HFF-Myc (cell line): ENCODE results near the gene TFDP2.
"Not testable (repeated sequence)": the region's sequence is repeated elsewhere in the genome, so short reads cannot be mapped to it uniquely, and the experiment has no call there.

Experiments
- DNase-seq: peaks from one replicate; pipeline ENCODE4 v3.0.0-alpha.2; 2011; ENCODE audit warnings: low read depth; ENCODE audit errors: extremely low read depth
- H3K4me3 ChIP-seq: replicated peaks from 2 replicates; pipeline ENCODE4 v1.5.1; 2011; ENCODE audit warnings: low read depth, mild to moderate bottlenecking, control low read depth, low read length
- TF ChIP-seq, protein P1 (sequence below): IDR thresholded peaks from 2 replicates; pipeline ENCODE4 v1.5.1; 2012; ENCODE audit warnings: mild to moderate bottlenecking, low read depth, low read length, control low read depth; ENCODE audit errors: missing control alignments

TFDP2 gene

DNA sequence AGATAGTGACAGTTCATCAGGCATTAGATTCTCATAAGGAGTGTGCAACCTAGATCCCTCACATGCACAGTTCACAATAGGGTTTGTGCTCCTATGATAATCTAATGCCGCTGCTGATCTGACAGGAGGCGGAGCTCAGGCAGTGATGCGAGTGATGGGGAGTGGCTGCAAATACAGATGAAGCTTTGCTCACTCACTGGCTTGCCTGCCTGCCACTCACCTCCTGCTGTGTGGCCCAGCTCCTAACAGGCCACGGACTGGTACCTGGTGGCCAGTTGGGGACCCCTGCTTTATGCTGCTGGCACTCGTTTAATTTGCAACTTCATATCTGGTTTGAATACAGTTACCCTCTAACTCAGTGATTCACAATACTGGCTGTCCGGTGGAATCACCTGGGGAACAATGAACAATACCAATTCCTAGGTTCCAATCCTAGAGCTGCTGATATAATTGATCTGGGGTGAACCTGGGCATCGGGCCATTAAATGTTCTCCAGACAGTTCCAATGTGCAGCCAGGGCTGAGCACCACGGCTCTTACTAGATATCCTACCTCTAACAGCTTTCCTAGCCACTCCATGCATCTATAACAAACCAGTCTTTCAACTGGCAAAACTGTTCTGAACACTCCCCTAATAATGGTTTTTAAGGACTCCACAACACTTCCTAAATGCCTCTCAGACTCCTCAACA lies 141.5 kb downstream of the TFDP2 start:
- no peak for DNase-seq
- TF ChIP-seq, protein P1, sequence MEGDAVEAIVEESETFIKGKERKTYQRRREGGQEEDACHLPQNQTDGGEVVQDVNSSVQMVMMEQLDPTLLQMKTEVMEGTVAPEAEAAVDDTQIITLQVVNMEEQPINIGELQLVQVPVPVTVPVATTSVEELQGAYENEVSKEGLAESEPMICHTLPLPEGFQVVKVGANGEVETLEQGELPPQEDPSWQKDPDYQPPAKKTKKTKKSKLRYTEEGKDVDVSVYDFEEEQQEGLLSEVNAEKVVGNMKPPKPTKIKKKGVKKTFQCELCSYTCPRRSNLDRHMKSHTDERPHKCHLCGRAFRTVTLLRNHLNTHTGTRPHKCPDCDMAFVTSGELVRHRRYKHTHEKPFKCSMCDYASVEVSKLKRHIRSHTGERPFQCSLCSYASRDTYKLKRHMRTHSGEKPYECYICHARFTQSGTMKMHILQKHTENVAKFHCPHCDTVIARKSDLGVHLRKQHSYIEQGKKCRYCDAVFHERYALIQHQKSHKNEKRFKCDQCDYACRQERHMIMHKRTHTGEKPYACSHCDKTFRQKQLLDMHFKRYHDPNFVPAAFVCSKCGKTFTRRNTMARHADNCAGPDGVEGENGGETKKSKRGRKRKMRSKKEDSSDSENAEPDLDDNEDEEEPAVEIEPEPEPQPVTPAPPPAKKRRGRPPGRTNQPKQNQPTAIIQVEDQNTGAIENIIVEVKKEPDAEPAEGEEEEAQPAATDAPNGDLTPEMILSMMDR: no peak
- no peak overlapping the region for H3K4me3 ChIP-seq

DNA sequence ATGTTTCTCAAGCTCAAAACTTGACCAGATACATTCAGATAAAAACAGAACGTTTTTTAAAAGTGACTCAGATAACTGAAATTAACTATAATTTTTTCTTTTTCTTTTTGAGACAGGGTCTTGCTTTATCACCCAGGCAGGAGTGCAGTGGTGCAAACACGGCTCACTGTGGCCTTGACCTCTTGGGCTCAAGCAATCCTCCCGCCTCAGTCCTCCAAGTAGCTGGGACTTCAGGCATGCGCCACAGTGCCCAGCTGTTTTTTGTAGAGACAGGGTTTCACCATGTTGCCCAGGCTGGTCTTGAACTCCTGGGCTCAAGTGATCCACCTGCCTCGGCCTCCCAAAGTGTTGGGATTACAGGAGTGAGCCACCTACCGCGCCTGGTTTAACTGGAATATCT lies 144.4 kb downstream of the TFDP2 start:
- not testable (repeated sequence) for DNase-seq, H3K4me3 ChIP-seq

DNA sequence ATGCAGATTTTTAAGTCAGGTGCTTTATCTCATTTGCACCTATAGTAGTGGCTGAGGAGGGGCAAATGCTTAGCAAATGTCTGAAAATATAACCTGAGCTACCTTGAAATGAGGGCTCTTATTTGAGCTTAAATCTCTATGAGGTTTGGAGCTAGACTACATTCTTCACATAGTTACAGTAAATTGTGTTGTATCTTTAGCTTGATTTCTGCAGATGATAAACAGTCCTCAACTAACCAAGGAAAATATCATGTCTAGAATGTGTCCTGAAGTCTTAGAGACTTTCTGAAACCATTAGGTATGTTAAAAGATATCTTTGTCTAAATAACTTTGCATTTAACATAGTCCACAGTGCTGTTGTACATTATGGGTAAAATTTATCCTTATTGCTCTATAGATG lies 145.3 kb downstream of the TFDP2 start:
- TF ChIP-seq, protein P1: no peak
- H3K4me3 ChIP-seq: no peak overlapping the region
- DNase-seq: no peak

DNA sequence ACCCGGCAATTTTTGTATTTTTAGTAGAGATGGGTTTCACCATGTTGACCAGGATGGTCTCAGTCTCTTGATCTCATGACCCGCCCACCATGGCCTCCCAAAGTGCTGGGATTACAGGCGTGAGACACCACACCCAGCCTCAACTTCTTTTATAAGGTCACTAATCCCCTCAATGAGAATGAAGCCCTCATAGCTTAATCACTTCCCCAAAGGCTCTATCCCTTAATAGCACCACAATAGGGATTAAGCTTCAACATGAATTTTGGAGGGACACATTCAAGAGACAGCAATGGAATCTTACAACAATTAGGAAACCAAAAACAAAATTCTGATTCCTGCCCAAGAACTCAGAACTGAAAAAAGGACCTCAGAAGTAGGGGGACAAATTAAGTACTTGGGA lies 146.1 kb downstream of the TFDP2 start:
- DNase-seq: no peak
- TF ChIP-seq, protein P1: no peak
- H3K4me3 ChIP-seq: no peak overlapping the region

DNA sequence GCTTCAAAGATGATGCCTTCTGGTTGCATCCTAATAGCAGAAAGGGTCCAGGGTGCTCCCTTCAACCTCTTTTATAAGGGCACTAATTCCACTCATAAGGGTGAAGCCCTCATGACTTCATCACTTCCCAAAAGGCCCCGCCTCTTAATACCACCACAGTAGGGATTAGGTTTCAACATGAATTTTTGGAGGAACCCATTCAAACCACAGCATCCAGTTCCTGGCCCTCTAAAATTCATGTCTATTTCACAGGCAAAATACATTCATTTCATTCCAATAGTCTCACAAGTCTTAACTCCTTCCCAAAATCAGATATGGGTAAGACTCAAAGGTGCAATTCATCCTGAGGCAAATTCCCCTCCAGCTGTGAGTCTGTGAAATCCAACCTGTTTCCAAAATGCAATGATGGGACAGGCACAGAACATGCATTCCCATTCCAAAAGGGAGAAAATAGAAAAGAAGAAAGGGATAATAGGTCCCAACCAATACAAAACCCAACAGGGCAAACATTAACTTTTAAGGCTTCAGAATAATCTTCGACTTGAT lies 148.9 kb downstream of the TFDP2 start:
- TF ChIP-seq, protein P1: no peak
- DNase-seq: no peak

DNA sequence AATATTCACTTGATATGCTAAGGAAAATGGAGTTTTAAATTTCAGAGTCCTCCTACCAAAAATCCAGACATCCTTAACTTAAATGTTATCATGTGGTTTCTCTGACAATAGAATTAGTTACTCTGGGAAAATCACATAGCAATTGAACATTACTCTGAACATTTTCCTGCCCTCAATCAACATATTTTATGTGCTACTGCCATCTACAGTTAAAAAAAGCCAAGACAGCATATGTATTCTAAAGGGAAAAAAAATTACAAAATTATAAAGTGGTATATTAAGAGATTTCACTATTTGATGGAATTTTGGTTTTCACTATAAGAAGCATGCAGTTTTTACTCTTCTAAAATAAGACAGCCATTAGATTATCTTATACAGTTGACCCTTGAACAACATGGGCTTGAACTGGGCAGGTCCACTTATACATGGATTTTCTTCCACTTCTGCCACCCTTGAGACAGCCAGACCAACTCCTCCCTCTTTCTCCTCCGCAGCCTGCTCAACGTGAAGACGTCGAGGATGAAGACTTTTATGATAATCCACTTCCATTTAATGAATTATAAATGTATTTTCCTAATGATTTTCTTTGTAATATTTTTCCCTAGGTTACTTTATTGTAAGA lies 150.6 kb downstream of the TFDP2 start:
- TF ChIP-seq, protein P1: no peak
- no peak for DNase-seq

More for the DNA sequence above, 148.9 kb downstream of the TFDP2 start:
- no peak overlapping the region for H3K4me3 ChIP-seq

DNA sequence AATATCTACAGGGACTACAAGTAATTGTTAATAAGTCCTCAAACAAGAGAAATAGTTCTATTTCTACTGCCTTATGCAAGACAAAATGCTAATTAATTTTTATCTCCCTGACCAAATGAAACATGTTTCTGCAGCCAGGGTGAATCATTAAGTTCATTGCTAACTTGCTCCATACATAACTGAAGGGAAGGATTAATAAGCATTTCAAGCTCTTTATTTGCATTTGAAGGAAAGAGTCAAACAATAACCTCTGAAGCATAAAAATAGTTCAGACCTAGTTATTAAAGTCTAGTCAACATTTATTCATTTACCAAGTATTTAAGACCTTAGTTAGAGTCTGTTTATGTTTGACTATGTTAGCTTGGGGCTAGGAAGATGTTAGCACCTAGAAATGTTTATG lies 152.9 kb downstream of the TFDP2 start:
- TF ChIP-seq, protein P1: no peak
- no peak for DNase-seq
- no peak overlapping the region for H3K4me3 ChIP-seq

More for the DNA sequence above, 150.6 kb downstream of the TFDP2 start:
- no peak overlapping the region for H3K4me3 ChIP-seq
